Measurements from ENCODE around the gene ELOF1. TPM values are rescaled to one million over a fixed set of nuclear protein-coding genes. Genes with fewer than 3 reads are reported as not detected.
"Not testable (repeated sequence)": the region's sequence is repeated elsewhere in the genome, so short reads cannot be mapped to it uniquely, and the experiment has no call there.

ELOF1 gene
- total RNA-seq, 1 donor from 2014 or later: 71.9 TPM

DNA sequence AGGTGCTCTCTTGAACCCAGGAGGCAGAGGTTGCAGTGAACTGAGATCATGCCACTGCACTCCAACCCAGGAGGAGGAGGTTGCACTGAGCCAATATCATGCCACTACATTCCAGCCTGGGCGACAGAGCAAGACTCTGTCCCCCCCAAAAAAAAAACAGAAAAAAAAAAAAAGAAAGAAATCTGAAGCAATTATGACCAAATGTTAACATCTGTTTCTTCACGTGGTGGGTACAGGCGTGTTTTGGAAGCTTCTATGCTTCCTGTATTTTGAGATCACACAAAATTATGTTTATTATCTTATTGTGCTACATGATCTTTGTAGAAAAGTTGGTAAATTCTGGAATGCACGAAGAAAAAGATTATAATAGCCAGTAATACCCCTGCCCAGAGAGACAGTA, 21.1 kb upstream of the ELOF1 start:
- peaks cover 2% of the 10 kb centered on the region for H3K36me3 Mint-ChIP-seq (ENCODE audit: low read depth)
- DNase-seq: no peak
- no peaks in the 10 kb centered on the region for H3K27me3 Mint-ChIP-seq
- intact Hi-C loops (cut with micrococcal nuclease): loop anchor here (10.0 kb wide), 1 partner anchor 285 kb away; the partner anchor contains the start of gene TSPAN16
- H3K27ac Mint-ChIP-seq: no peak overlapping the region
- peaks cover 23% of the 10 kb centered on the region for H3K4me1 Mint-ChIP-seq
- H3K9me3 Mint-ChIP-seq: no peaks in the 10 kb centered on the region
- no peak overlapping the region for H3K4me3 Mint-ChIP-seq

DNA sequence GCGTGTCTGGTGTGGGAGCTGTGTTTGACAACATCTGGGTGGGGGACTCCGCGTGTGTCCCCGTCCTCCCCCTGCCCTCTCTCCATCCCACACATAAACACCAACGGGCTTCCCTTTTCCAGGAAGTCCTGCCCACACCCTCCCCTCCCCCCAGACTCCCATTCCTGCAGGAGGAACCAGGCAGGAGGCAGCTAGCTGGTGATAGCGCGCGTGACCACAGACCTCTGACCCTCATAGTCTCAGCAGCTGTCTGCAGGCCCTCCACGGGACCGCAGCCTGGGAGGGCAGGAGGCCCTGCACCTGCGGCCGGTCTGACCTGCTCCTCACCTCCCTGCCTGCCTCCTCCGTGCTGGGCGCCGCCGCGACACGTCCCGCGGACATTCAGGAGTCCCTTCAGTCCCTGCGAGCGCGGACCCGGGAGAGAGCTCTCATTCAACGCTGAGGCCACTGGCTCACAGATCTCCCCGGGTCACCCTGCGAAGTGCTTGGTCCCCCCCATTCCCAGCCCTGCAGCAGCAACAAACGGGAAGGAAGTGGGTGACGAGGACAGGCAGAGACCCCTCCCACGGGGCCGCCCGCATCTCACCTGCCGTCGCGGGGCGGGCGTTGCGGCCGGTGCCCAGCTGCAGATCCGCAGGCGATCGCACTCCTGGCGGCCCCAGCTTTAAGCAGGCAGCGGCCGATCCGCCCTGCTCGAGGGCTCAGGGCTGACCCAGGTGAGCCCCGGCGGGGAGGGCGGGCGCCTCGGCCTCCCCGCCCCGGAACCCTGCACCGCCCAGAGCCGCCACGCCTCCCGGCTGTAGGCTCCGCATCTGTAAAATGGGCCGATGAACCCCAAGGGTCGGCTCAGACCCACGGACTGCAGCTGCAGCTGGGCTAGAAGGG, 19.5 kb upstream of the ELOF1 start:
- peak; percentile 83 for DNase-seq
- peaks cover 2% of the 10 kb centered on the region for H3K36me3 Mint-ChIP-seq (ENCODE audit: low read depth)
- peaks cover 23% of the 10 kb centered on the region for H3K4me1 Mint-ChIP-seq
- peak overlapping the region; percentile 79 for H3K4me3 Mint-ChIP-seq
- H3K27me3 Mint-ChIP-seq: no peaks in the 10 kb centered on the region
- intact Hi-C loops (cut with micrococcal nuclease): no loop called here
- H3K9me3 Mint-ChIP-seq: no peaks in the 10 kb centered on the region
- no peak overlapping the region for H3K27ac Mint-ChIP-seq

DNA sequence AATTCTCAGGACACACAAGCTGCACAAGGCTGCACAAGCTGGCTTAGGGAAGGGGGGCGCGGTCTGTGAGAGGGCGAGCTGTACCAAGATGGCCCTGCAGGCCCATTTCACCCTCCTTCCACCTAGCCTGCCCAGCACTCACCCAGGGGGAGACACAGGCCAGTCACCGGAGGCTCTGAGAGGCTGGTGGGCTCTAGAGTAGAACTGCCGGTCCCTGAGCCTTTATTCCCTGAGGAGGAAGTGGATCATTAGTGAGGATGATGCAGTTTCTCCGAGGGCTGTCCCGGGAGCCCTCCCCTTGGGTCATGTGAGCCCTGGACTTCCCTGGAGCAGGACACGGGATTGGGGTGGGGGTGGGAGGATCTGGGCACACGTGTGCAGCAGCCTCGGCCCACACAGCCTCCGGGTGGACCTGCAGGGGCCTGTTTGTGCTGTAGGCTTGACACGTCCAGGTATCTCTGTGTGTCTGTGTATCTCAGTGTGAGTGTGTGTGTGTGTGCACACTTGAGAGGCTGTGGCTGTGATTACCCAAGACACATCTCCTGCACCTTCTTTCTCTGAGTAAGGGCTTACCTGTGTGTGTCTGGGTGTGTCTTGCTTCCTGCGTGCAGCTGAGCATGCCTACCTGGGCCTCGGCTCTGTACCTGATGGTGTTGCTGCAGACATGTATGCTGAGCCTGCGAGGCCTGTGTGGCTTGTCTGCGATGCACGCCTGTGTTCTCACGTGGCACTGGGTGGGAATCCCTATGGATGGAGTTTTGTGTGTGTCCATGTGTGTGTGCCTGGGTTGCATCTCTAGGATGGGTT, 18.6 kb upstream of the ELOF1 start, which contains the start of gene ACP5:
Gene ACP5, minus strand, starts transcription at position 195 of the 807 bp plus-strand sequence. CDS start 328 bp downstream, outside the sequence.
- Mint-ChIP-seq H3K9me3 (no peaks in the 10 kb centered on the region), H3K4me3 (peak within 1 kb of the TSS; percentile 77), H3K27me3 (no peaks in the 10 kb centered on the region), H3K27ac (no peak within 1 kb of the TSS), H3K36me3 (ENCODE audit: low read depth) (peaks cover 2% of the 10 kb centered on the region), H3K4me1 (peaks cover 22% of the 10 kb centered on the region)
- DNase-seq: no peak
- intact Hi-C loops (cut with micrococcal nuclease): no loop called here

DNA sequence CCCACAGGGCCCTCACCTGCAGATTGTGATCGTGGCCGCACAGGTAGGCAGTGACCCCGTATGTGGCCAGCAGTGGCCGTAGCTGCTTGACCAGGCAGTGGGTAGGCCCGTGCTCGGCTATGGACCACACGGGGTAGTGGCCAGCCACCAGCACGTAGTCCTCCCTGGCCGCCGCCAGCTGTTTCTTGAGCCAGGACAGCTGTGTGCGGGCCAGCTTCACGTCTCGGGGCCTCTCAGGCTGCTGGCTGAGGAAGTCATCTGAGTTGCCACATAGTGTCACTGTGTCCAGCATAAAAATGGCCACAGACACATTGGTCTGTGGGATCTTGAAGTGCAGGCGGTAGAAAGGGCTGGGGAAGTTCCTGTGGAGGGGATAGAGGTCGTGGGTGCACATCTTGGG, 17.2 kb upstream of the ELOF1 start:
- Mint-ChIP-seq H3K9me3 (no peaks in the 10 kb centered on the region), H3K27me3 (no peaks in the 10 kb centered on the region), H3K4me1 (peaks cover 14% of the 10 kb centered on the region), H3K27ac (no peak overlapping the region), H3K4me3 (no peak overlapping the region), H3K36me3 (ENCODE audit: low read depth) (peaks cover 2% of the 10 kb centered on the region)
- intact Hi-C loops (cut with micrococcal nuclease): no loop called here
- no peak for DNase-seq

DNA sequence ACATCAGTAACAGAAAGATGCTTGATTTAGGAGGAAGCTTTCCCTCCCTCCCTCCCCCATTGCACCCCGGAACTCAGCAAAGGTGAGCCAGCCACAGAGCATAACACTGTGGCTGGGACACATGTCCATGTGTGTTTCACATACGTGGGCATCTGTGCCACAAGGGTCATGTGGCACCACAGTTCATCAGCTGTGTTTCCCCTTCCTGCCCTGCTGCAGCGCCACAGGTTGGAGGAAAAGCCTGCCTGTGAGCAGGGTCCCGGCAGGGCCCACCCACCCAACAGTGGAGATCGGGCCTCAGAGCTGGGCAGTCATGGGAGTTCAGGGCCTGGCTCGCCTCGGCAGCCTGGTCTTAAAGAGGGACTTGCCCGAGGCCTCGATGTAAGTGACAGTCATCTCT, 15.7 kb upstream of the ELOF1 start:
- intact Hi-C loops (cut with micrococcal nuclease): no loop called here
- Mint-ChIP-seq H3K36me3 (ENCODE audit: low read depth) (peaks cover 2% of the 10 kb centered on the region), H3K4me3 (no peak overlapping the region), H3K4me1 (peaks cover 8% of the 10 kb centered on the region), H3K27ac (no peak overlapping the region), H3K9me3 (no peaks in the 10 kb centered on the region), H3K27me3 (no peaks in the 10 kb centered on the region)
- no peak for DNase-seq

DNA sequence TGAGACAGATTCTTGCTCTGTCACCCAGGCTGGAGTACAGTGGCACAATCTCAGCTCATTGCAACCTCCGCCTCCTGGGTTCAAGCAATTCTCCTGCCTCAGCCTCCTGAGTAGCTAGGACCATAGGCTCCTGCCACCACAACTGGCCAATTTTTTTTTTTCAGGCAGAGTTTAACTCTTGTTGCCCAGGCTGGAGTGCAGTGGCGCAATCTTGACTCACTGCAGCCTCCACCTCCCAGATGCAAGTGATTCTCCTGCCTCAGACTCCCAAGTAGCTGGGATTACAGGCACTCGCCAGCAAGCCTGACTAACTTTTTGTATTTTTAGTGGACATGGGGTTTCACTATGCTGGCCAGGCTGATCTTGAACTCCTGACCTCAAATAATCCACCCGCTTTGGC, 14.7 kb upstream of the ELOF1 start:
- DNase-seq; H3K27ac Mint-ChIP-seq; intact Hi-C loops (cut with micrococcal nuclease); H3K9me3 Mint-ChIP-seq; H3K36me3 Mint-ChIP-seq (ENCODE audit: low read depth); H3K4me1 Mint-ChIP-seq; H3K4me3 Mint-ChIP-seq; H3K27me3 Mint-ChIP-seq: not testable (repeated sequence)

DNA sequence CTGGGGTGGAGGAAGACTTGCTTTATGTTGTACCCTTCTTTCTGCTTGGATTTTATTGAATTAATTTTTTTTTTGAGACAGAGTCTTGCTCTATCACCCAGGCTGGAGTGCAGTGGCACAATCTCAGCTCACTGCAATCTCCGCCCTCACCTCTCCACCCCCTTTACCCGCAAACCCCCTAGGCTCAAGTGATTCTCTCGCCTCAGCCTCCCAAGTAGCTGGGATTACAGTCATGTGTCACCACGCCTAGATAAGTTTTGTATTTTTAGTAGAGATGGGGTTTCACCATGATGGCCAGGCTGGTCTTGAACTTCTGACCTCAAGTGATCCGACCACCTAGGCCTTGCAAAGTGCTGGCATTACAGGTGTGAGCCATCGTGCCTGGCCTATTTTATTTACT, 14.3 kb upstream of the ELOF1 start:
- H3K36me3 Mint-ChIP-seq (ENCODE audit: low read depth); H3K4me1 Mint-ChIP-seq; H3K9me3 Mint-ChIP-seq; DNase-seq; H3K27ac Mint-ChIP-seq; H3K27me3 Mint-ChIP-seq; intact Hi-C loops (cut with micrococcal nuclease); H3K4me3 Mint-ChIP-seq: not testable (repeated sequence)

DNA sequence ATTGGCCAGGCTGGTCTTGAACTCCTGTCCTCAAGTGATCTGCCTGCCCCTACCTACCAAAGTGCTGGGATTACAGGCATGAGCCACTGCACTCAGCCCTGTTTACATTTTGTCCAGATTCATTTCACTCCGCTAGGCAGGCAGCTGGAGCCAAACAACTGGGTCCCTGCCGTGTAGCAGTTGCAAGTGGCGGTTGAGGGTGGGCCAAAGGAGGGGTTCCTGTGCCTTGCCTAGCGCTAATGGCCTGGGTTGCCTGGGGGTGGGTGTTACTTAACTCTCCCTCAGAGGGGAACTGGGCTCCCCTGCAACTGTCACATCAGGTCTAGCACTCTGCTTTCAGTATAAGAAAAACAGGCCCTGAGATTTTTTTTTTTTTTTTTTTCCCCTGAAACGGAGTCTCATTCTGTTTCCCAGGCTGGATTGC, 11.0 kb upstream of the ELOF1 start:
- intact Hi-C loops (cut with micrococcal nuclease): no loop called here
- H3K4me1 Mint-ChIP-seq: peaks cover 2% of the 10 kb centered on the region
- no peak overlapping the region for H3K4me3 Mint-ChIP-seq
- H3K27me3 Mint-ChIP-seq: no peaks in the 10 kb centered on the region
- no peaks in the 10 kb centered on the region for H3K36me3 Mint-ChIP-seq (ENCODE audit: low read depth)
- H3K9me3 Mint-ChIP-seq: no peaks in the 10 kb centered on the region
- no peak for DNase-seq
- no peak overlapping the region for H3K27ac Mint-ChIP-seq

DNA sequence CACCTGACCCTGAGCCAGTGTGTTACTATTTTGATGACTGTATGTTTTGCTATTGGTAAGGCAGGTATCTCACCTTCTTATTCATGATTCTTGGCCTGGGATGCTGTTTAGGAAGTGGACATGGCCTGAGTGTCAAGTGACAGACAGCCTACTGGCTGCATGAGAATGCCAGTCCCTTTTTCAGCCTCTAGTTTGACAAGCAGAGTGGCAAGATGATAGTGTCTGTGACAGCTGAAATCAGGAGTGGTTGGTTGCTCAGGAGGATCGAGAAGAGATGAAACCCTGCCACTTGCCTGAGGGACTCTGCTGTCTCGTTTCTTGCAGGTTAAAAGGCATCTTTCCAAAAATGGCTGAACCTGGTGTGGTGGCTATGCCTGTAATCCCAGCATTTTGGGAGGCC, 7.1 kb upstream of the ELOF1 start:
- intact Hi-C loops (cut with micrococcal nuclease): no loop called here
- DNase-seq: no peak
- H3K4me3 Mint-ChIP-seq: no peak overlapping the region
- no peaks in the 10 kb centered on the region for H3K9me3 Mint-ChIP-seq
- H3K36me3 Mint-ChIP-seq (ENCODE audit: low read depth): no peaks in the 10 kb centered on the region
- H3K27ac Mint-ChIP-seq: no peak overlapping the region
- H3K4me1 Mint-ChIP-seq: peaks cover 8% of the 10 kb centered on the region
- no peaks in the 10 kb centered on the region for H3K27me3 Mint-ChIP-seq

DNA sequence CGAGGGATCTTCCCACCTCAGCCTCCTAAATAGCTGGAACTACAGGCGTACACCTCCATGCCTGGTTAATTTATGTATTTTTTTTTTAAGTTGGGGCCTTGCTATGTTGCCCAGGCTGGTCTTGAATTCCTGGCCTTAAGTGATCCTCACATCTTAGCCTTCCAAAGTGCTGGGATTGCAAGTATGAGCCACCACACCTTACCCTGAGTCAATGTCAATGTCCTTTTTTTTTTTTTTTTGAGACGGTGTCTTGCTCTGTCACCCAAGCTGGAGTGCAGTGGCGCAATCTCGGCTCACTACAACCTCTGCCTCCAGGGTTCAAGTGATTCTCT, 6.6 kb upstream of the ELOF1 start:
- H3K4me3 Mint-ChIP-seq; H3K36me3 Mint-ChIP-seq (ENCODE audit: low read depth); DNase-seq; H3K27ac Mint-ChIP-seq; H3K9me3 Mint-ChIP-seq; H3K27me3 Mint-ChIP-seq; intact Hi-C loops (cut with micrococcal nuclease): not testable (repeated sequence)
- H3K4me1 Mint-ChIP-seq: peaks cover 11% of the 10 kb centered on the region

DNA sequence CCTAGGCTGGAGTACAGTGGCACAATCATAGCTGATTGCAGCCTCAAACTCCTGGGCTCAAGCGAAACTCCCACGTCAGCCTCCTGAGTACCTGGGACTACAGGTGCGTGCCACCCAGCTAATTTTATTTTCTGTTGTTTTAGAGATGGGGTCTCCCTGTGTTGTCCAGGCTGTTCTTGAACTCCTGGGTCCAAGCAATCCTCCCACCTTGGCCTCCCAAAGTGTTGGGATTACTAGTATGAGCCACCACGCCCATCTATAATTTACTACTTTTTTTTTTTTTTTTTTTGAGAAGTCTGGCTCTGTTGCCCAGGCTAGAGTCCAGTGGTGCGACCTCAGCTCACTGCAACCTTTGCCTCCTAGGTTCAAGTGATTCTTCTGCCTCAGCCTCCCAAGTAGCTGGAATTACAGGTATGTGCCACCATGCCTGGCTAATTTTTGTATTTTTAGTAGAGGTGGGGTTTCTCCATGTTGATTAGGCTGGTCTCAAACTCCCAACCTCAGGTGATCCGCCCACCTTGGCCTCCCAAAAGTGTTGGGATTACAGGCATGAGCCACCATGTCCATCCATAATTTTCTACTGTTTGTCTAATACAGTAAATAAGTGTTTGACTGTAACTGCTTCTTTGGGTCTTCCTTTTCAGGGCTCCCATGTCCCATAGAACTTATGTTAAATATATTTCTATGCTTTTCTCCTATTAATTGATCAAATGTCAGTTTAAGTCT, 5.2 kb upstream of the ELOF1 start:
- H3K27ac Mint-ChIP-seq; DNase-seq; H3K36me3 Mint-ChIP-seq (ENCODE audit: low read depth); intact Hi-C loops (cut with micrococcal nuclease); H3K4me3 Mint-ChIP-seq; H3K9me3 Mint-ChIP-seq; H3K27me3 Mint-ChIP-seq: not testable (repeated sequence)
- peaks cover 19% of the 10 kb centered on the region for H3K4me1 Mint-ChIP-seq

DNA sequence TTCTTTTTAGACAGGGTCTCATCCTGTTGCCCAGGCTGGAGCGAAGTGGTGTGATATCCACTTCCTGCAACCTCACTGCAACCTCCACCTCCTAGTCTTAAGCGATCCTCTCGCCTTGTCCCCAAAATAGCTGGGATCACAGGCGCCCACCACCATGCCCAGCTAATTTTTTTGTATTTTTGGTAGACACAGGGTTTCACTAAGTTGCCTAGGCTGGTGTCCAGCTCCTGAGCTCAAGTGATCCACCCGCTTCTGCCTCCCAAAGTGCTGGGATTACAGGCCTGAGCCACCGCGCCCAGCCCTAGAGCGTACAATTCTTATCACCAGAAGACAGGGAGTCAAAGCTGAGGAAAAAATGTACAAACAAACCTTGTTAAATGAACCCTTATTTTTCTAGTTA, 4.5 kb upstream of the ELOF1 start:
- no peak overlapping the region for H3K27ac Mint-ChIP-seq
- H3K9me3 Mint-ChIP-seq: no peaks in the 10 kb centered on the region
- peaks cover 4% of the 10 kb centered on the region for H3K36me3 Mint-ChIP-seq (ENCODE audit: low read depth)
- DNase-seq: no peak
- no peaks in the 10 kb centered on the region for H3K27me3 Mint-ChIP-seq
- intact Hi-C loops (cut with micrococcal nuclease): no loop called here
- H3K4me1 Mint-ChIP-seq: peaks cover 22% of the 10 kb centered on the region
- H3K4me3 Mint-ChIP-seq: no peak overlapping the region

DNA sequence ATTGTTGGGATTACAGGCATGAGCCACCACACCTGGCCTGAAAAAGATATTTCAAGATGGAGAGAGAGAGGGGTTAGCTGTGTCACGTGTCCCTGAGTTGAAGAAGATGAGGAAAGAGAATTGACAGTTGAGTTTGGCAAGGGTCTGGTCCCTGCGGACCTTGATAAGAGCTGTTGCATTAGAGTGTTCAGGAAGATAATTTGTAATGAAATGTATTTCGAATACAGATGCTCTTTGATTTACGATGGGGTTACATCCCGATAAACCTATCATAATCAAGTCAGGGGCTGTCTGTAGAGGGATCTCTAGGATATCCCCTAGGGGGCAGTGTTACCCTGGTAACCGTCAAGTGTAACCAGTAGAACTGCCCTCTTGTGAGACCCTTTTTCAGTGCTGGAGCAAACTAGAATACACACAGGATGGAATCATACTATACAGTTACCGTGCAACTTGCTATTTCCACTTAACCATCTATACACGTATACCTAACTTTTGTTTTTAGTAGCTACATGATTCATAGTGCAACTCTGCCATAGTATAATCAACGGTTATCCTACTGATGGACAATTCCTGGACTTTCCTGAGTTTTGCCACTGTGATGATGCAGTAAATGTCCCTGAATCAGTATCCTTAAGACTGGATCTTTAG, 1.5 kb upstream of the ELOF1 start:
- Mint-ChIP-seq H3K27ac (peak overlapping the region; percentile 79), H3K4me3 (peak overlapping the region; percentile 95), H3K36me3 (ENCODE audit: low read depth) (peaks cover 17% of the 10 kb centered on the region), H3K27me3 (no peaks in the 10 kb centered on the region), H3K9me3 (no peaks in the 10 kb centered on the region), H3K4me1 (peaks cover 36% of the 10 kb centered on the region)
- intact Hi-C loops (cut with micrococcal nuclease): loop anchor here (1.0 kb wide), 2 partner anchors 21 to 27 kb away; no protein-coding TSS in a partner anchor
- peak; percentile 91 for DNase-seq

Data from activated CD4-positive, alpha-beta T cell treated with anti-CD3 and anti-CD28 coated beads, Interleukin-2, amount 10 ng/mL, durations not matched to agents 24 days and 14 days (primary cell).